GM23338 (cell line): ENCODE results near the gene CELSR3. TPM values are rescaled to one million over a fixed set of nuclear protein-coding genes. Genes with fewer than 3 reads are reported as not detected.
A peak's percentile ranks its signal among the peaks of the same experiment; 100 is the strongest.

ENCODE experiments used
- ATAC-seq: fragments of 200-7000 bp; cut with Tn5 transposase; 3 replicates; pipeline ENCODE4 v1.9.1; 2020
- DNase-seq: peaks from one replicate; pipeline ENCODE4 v3.0.0-alpha.2; 2015; ENCODE audit warnings: low spot score
- H2AFZ ChIP-seq: fragments of 200-600 bp; sonication (generic); 2 replicates; pipeline ENCODE4 v1.8.0; 2016; ENCODE audit warnings: antibody characterized with exemption, mild to moderate bottlenecking, moderate library complexity
- H3F3A ChIP-seq: fragments of 200-600 bp; sonication (generic); replicated peaks from 2 replicates; pipeline ENCODE4 v1.8.0; 2017; ENCODE audit warnings: antibody characterized with exemption, mixed run types, low read depth
- H3K27ac ChIP-seq: fragments of 200-600 bp; sonication (generic); 2 replicates; pipeline ENCODE4 v1.6.1; 2016; ENCODE audit warnings: low read depth
- H3K27me3 ChIP-seq: fragments of 200-600 bp; sonication (generic); 2 replicates; pipeline ENCODE4 v1.8.0; 2016; ENCODE audit warnings: mild to moderate bottlenecking, mixed run types, moderate library complexity; ENCODE audit not compliant: insufficient read depth
- H3K36me3 ChIP-seq: fragments of 200-600 bp; sonication (generic); 2 replicates; pipeline ENCODE4 v1.8.0; 2016; ENCODE audit warnings: mild to moderate bottlenecking; ENCODE audit not compliant: insufficient read depth
- H3K4me1 ChIP-seq: fragments of 200-600 bp; sonication (generic); 2 replicates; pipeline ENCODE4 v1.8.0; 2016; ENCODE audit warnings: mild to moderate bottlenecking, moderate library complexity; ENCODE audit not compliant: insufficient read depth
- H3K4me2 ChIP-seq: fragments of 200-600 bp; sonication (generic); 2 replicates; pipeline ENCODE4 v1.7.1; 2017; ENCODE audit warnings: mixed run types
- H3K4me3 ChIP-seq: fragments of 200-600 bp; sonication (generic); 2 replicates; pipeline ENCODE4 v1.6.1; 2016; ENCODE audit warnings: mixed run types
- H3K79me2 ChIP-seq: fragments of 200-600 bp; sonication (generic); replicated peaks from 2 replicates; pipeline ENCODE4 v1.8.0; 2017; ENCODE audit warnings: mild to moderate bottlenecking; ENCODE audit not compliant: insufficient read depth
- H3K9me2 ChIP-seq: fragments of 200-600 bp; sonication (generic); 2 replicates; pipeline ENCODE4 v1.8.0; 2017; ENCODE audit not compliant: insufficient read depth
- H4K20me1 ChIP-seq: fragments of 200-600 bp; sonication (generic); replicated peaks from 2 replicates; pipeline ENCODE4 v1.8.0; 2017; ENCODE audit warnings: mild to moderate bottlenecking; ENCODE audit not compliant: insufficient read depth
- H3K27ac Mint-ChIP-seq: 2 replicates; pipeline ENCODE4 v1.8.0; 2020; ENCODE audit warnings: inconsistent platforms, mild to moderate bottlenecking, moderate library complexity, mixed read lengths
- H3K27me3 Mint-ChIP-seq: 3 replicates; pipeline ENCODE4 v1.8.0; 2022; ENCODE audit warnings: low read depth, mild to moderate bottlenecking, moderate library complexity, mixed read lengths, inconsistent platforms; ENCODE audit not compliant: insufficient read depth, poor library complexity
- H3K36me3 Mint-ChIP-seq: 3 replicates; pipeline ENCODE4 v1.8.0; 2021; ENCODE audit warnings: low read depth, mild to moderate bottlenecking, inconsistent platforms, moderate library complexity, mixed read lengths
- H3K4me1 Mint-ChIP-seq: 3 replicates; pipeline ENCODE4 v1.8.0; 2020; ENCODE audit warnings: mild to moderate bottlenecking, inconsistent platforms, mixed read lengths
- H3K4me3 Mint-ChIP-seq: 3 replicates; pipeline ENCODE4 v1.8.0; 2021; ENCODE audit warnings: moderate library complexity, mild to moderate bottlenecking, inconsistent platforms, mixed read lengths
- H3K9me3 Mint-ChIP-seq: 3 replicates; pipeline ENCODE4 v1.8.0; 2020; ENCODE audit warnings: moderate library complexity, mild to moderate bottlenecking, inconsistent platforms, mixed read lengths
- CREB1 ChIP-seq: fragments of 250-450 bp; sonication (Bioruptor Pico); IDR thresholded peaks from 2 replicates; pipeline ENCODE4 v1.5.0; 2020; ENCODE audit warnings: low read depth, mild to moderate bottlenecking, moderate library complexity
- CTCF ChIP-seq, 2 experiments: fragments of 200-600 bp in 1 of 2; sonication (generic) in 1 of 2; conservative IDR thresholded peaks; 2 replicates each; pipeline versions ENCODE4 v1.5.1 to v1.6.1; 2016 to 2017; ENCODE audit warnings: antibody characterized with exemption in 2 of 2, low read depth in 2 of 2, mild to moderate bottlenecking in 2 of 2, moderate library complexity in 1 of 2
- EZH2 ChIP-seq: fragments of 200-600 bp; sonication (generic); IDR thresholded peaks from one replicate; pipeline ENCODE4 v1.8.0; 2017; ENCODE audit warnings: antibody characterized with exemption, mild to moderate bottlenecking, low read depth; ENCODE audit not compliant: unreplicated experiment
- REST ChIP-seq: IDR thresholded peaks from one replicate; pipeline ENCODE4 v1.6.1; 2018; ENCODE audit warnings: antibody characterized with exemption; ENCODE audit not compliant: unreplicated experiment
- polyA plus RNA-seq: library from polyadenylated mRNA; unstranded; fragments of >200 nt; fragmentation: Nextera tagmentation; extraction: Ambion mirVana; gene quantifications from 2 replicates; pipeline ENCODE4 v1.2.1, GENCODE V29; 2016
- total RNA-seq: library from RNA; depleted of rRNA; stranded (reverse); fragments of >200 nt; shearing (Covaris generic); gene quantifications from 2 replicates; pipeline ENCODE4 v1.2.3, GENCODE V29; 2014

The CELSR3 gene
- total and polyA plus RNA-seq, 2 experiments from 2014 or later = 7.5 to 33.3 TPM

- peak; percentile 46 for ATAC-seq
- Histone ChIP-seq H3K4me2 (peak within 1 kb of the TSS; percentile 88), H3K4me3 (peak within 1 kb of the TSS; percentile 59), H3K4me1 (peaks cover 17% of the 10 kb centered on the region; the same call in 1 of the 2 replicates), H3K36me3 (0 out of 2 replicates have a peak, but pooled peaks cover 6% of the 10 kb centered on the region), H3K79me2 (no peaks in the 10 kb centered on the region), H3K27ac (no peak within 1 kb of the TSS), H3K9me2 (no peaks in the 10 kb centered on the region), H3F3A (0 out of 2 replicates have a peak, but pooled peaks cover 7% of the 10 kb centered on the region), H2AFZ (peak within 1 kb of the TSS; percentile 94), H4K20me1 (no peaks in the 10 kb centered on the region; the same call in 1 of the 2 replicates), H3K27me3 (peaks cover 11% of the 10 kb centered on the region; the same call in 1 of the 2 replicates)
- Mint-ChIP-seq H3K27ac (no peak within 1 kb of the TSS; the same call in 1 of the 2 replicates), H3K4me1 (peaks cover 12% of the 10 kb centered on the region), H3K9me3 (no peaks in the 10 kb centered on the region), H3K4me3 (peak within 1 kb of the TSS; percentile 60), H3K36me3 (peaks cover 22% of the 10 kb centered on the region), H3K27me3 (peaks cover 22% of the 10 kb centered on the region)
- DNase-seq = peak; percentile 68
- no peak for TF ChIP-seq REST
- no peak for TF ChIP-seq CTCF (conservative IDR thresholded peaks at IDR 0.05; ENCODE audit: low read depth in 2 of 2)
- no peak for TF ChIP-seq EZH2
Observed at GRCh38 chr3:48595075-48595525, 67.6 kb downstream of the CELSR3 start, which contains the start of gene COL7A1. TSS of gene COL7A1 (minus strand) at chr3:48595329. CDS start at chr3:48595159, 170 bp downstream.

GRCh38 chr3:48594417-48595049, 68.2 kb downstream of the CELSR3 start:
- Histone ChIP-seq H3K4me2 (peak overlapping the region; percentile 88), H2AFZ (peak overlapping the region; percentile 94), H3K4me1 (peaks cover 17% of the 10 kb centered on the region; the same call in 1 of the 2 replicates), H3K36me3 (0 out of 2 replicates have a peak, but pooled peaks cover 6% of the 10 kb centered on the region), H3K4me3 (peak overlapping the region; percentile 59), H3K27me3 (peaks cover 11% of the 10 kb centered on the region; the same call in 1 of the 2 replicates), H3K27ac (no peak overlapping the region), H3K79me2 (no peaks in the 10 kb centered on the region), H4K20me1 (no peaks in the 10 kb centered on the region; the same call in 1 of the 2 replicates), H3K9me2 (no peaks in the 10 kb centered on the region), H3F3A (0 out of 2 replicates have a peak, but pooled peaks cover 7% of the 10 kb centered on the region)
- H3K4me1 Mint-ChIP-seq = peaks cover 12% of the 10 kb centered on the region
- H3K36me3 Mint-ChIP-seq = peaks cover 16% of the 10 kb centered on the region
- H3K27ac Mint-ChIP-seq = no peak overlapping the region
- no peak for TF ChIP-seq CREB1 (CRISPR knock-in tag)
- peak; percentile 33 for ATAC-seq
- no peaks in the 10 kb centered on the region for H3K9me3 Mint-ChIP-seq
- H3K27me3 Mint-ChIP-seq = peaks cover 22% of the 10 kb centered on the region
- peak overlapping the region; percentile 60; the same call in 2 of the 3 replicates for H3K4me3 Mint-ChIP-seq
- peak; percentile 68 for DNase-seq
